Cardiac muscle cell (in vitro differentiated cells and primary cell): ENCODE measurements around the gene INPP5E. TPM values are rescaled to one million over a fixed set of nuclear protein-coding genes. Genes with fewer than 3 reads are reported as not detected.

ENCODE experiments used
- DNase-seq, 2 donors: peaks; one replicate each; pipeline versions ENCODE4 v3.0.0 to v3.0.0-alpha.2; 2010 to 2017; ENCODE audit warnings: low read depth in 1 of 2, low spot score in 1 of 2
- H3K27ac ChIP-seq: fragments of 200-600 bp; sonication (generic); 2 replicates; pipeline ENCODE4 v1.5.1; 2016
- H3K27me3 ChIP-seq: fragments of 200-600 bp; sonication (generic); 2 replicates; pipeline ENCODE4 v1.6.0; 2016; ENCODE audit warnings: control low read depth
- H3K36me3 ChIP-seq: fragments of 200-600 bp; sonication (generic); 2 replicates; pipeline ENCODE4 v1.5.1; 2016; ENCODE audit warnings: control low read depth
- H3K4me1 ChIP-seq: fragments of 200-600 bp; sonication (generic); 2 replicates; pipeline ENCODE4 v1.8.1; 2017; ENCODE audit warnings: low read depth, mild to moderate bottlenecking, mixed run types
- H3K4me3 ChIP-seq: fragments of 200-600 bp; sonication (generic); 2 replicates; pipeline ENCODE4 v1.5.1; 2016; ENCODE audit warnings: mild to moderate bottlenecking
- H3K9me3 ChIP-seq: fragments of 200-600 bp; sonication (generic); 2 replicates; pipeline ENCODE4 v1.5.1; 2017; ENCODE audit warnings: low read depth, mild to moderate bottlenecking, control low read depth
- polyA plus RNA-seq: library from polyadenylated mRNA; unstranded; fragments of >200 nt; fragmentation: Nextera tagmentation; extraction: Ambion mirVana; gene quantifications from 2 replicates; pipeline ENCODE4 v1.2.1, GENCODE V29; 2016
- total RNA-seq: library from RNA; depleted of rRNA; stranded (reverse); fragments of >200 nt; gene quantifications from 2 replicates; pipeline ENCODE4 v1.2.3, GENCODE V29; 2016
- TF ChIP-seq, protein P1 (sequence below): IDR thresholded peaks from 2 replicates; pipeline ENCODE4 v1.5.1; 2012; ENCODE audit warnings: low read depth, mild to moderate bottlenecking, low read length

Gene INPP5E
- total and polyA plus RNA-seq, 2 experiments from 2014 or later, result 14.9 to 26.8 TPM

DNA sequence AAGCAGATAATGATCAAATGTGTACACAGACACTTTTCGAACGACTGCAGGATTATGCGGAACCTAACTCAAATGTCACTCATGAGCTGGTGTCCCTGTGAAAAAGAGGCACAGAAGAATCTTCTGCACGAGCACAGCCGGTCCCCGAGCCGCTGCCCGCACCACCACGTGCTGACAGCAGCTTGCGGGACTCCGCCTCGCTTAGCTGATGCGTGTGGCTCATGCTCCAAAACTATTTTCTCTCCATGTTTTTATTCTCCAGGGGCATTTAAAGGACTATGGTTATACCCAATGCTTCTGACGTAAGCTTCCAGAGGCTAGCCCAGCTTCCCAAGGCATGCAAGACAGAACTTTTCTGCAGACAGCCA lies 33.7 kb upstream of the INPP5E start:
- Histone ChIP-seq H3K9me3 (no peaks in the 10 kb centered on the region), H3K27me3 (no peaks in the 10 kb centered on the region), H3K36me3 (peaks cover 56% of the 10 kb centered on the region), H3K4me3 (no peak overlapping the region), H3K27ac (no peak overlapping the region), H3K4me1 (no peaks in the 10 kb centered on the region)
- no peak for DNase-seq
- TF ChIP-seq, protein P1, sequence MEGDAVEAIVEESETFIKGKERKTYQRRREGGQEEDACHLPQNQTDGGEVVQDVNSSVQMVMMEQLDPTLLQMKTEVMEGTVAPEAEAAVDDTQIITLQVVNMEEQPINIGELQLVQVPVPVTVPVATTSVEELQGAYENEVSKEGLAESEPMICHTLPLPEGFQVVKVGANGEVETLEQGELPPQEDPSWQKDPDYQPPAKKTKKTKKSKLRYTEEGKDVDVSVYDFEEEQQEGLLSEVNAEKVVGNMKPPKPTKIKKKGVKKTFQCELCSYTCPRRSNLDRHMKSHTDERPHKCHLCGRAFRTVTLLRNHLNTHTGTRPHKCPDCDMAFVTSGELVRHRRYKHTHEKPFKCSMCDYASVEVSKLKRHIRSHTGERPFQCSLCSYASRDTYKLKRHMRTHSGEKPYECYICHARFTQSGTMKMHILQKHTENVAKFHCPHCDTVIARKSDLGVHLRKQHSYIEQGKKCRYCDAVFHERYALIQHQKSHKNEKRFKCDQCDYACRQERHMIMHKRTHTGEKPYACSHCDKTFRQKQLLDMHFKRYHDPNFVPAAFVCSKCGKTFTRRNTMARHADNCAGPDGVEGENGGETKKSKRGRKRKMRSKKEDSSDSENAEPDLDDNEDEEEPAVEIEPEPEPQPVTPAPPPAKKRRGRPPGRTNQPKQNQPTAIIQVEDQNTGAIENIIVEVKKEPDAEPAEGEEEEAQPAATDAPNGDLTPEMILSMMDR, result no peak

DNA sequence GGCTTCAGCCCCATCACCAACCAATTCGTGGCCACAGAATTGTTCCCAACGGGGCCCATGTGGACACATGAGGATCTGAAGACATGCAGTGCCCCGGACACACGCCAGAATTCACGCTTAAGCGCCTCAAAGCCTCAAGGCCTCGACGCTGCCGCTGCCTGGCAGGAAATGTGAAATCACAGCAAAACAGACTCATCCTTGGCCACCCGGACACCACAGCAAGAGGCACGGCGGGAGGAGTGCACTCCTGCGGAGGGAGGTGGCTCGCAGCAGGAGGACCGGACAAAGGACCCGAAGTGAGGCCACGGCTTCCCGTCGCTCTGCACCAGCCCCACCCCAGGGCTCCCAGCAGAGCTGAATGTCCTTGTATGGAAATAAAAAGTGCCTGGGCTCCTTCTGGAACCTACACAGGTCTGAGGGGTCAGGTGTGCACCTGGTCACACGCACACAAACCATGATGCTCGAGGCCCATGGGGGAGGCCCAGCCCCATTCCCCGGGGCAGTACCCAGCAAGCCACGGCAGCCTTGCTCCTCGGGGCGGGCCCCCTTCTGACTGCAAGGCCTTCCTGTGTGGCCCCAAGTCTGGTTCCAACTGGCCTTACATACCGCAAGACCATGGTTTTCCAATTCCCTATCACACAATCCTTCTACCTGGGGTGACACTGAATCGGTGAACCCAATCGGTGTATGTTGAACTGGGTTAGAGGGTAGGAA lies 33.2 kb upstream of the INPP5E start:
- H3K9me3 ChIP-seq, result no peaks in the 10 kb centered on the region
- no peak overlapping the region for H3K4me3 ChIP-seq
- no peak overlapping the region for H3K27ac ChIP-seq
- no peaks in the 10 kb centered on the region for H3K27me3 ChIP-seq
- TF ChIP-seq, protein P1, result no peak
- no peaks in the 10 kb centered on the region for H3K4me1 ChIP-seq
- no peak for DNase-seq
- peaks cover 62% of the 10 kb centered on the region for H3K36me3 ChIP-seq

DNA sequence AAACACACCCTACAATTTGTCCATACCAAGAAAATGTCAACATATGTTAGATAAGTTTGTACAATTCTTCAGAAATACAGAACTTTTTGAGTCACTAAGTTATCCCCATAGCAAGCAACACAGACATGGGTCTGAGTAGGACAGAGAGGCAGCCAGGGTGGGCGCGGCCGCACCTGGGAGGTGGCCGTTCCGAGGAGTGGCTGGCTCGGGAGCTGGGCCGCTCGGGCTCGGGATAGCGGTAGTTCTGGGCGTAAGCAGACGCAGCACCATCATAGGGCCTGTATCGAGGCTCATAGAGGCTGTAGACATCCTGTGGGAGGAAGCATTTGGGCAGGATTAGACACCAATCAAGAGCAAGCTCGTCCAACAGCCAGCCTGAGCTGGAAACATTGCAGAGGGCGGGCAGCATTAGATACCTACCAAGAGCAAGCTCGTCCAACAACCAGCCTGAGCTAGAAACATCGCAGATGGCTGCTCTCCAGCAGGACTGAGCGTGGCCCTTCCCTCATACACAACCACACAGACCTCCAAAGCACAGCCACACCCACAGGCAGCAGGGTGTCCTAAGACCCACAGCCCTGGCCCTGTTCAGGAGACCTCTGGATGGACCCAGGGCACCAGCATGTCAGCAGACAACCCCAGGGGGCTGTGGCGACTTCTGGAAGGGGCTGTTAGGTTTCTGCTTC lies 32.3 kb upstream of the INPP5E start:
- H3K9me3 ChIP-seq, result no peaks in the 10 kb centered on the region
- no peak overlapping the region for H3K4me3 ChIP-seq
- H3K27ac ChIP-seq, result no peak overlapping the region
- H3K36me3 ChIP-seq, result peaks cover 65% of the 10 kb centered on the region
- no peaks in the 10 kb centered on the region for H3K27me3 ChIP-seq
- H3K4me1 ChIP-seq, result no peaks in the 10 kb centered on the region
- TF ChIP-seq, protein P1, result no peak
- DNase-seq, result no peak

DNA sequence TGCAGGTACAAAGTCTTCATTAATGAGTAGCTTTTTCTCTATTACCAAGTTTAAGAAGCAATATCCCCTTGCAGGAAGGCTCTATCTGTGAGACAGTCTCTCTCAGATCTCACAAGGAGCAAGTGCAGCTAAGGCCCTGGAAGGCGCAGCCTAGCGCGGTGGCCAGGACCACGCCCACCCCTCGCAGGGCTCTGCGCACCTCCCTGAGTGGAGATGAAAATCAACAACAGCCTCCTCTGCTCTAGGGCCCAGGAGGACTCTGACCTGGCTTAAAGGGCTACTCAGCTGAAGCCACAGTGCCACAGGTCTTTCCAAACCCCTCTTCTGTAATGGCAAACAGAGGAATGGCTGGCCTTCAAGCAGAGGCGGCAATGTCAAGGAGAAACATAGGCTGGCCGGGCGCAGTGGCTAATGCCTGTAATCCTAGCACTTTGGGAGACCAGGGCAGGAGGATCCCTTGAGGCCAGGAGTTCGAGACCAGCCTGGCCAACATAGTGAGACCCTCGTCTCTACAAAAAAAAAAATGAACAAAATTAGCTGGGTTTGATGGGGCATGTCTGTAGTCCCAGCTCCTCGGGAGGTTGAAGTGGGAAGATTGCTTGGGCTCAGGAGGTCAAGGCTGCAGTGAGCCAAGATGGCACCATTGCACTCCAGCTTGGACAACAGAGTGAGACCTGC lies 31.3 kb upstream of the INPP5E start:
- no peak overlapping the region for H3K27ac ChIP-seq
- peaks cover 63% of the 10 kb centered on the region for H3K36me3 ChIP-seq
- TF ChIP-seq, protein P1, result no peak
- H3K27me3 ChIP-seq, result no peaks in the 10 kb centered on the region
- no peak for DNase-seq
- H3K9me3 ChIP-seq, result no peaks in the 10 kb centered on the region
- H3K4me1 ChIP-seq, result no peaks in the 10 kb centered on the region
- H3K4me3 ChIP-seq, result no peak overlapping the region

DNA sequence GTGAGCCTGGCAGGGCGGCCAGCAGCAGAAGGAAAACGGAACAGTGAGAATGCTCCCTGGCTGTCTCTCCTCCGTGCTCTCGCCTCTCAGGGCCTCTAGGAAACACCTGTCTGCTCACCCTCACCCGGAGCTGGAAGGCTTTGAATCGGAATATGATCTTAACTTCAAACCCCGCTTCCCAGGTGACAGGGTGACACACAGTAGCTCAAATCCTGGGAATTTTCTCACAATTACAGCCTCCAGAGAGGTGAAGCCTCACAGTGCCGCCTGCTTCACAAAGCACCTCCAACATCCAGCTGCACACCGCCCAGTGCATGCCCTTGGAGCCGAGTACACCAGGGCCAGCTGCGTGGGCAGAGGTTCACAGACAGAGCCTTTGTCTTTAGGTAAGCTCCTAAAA lies 30.7 kb upstream of the INPP5E start:
- Histone ChIP-seq H3K36me3 (peaks cover 66% of the 10 kb centered on the region), H3K27me3 (no peaks in the 10 kb centered on the region), H3K4me1 (no peaks in the 10 kb centered on the region), H3K4me3 (no peak overlapping the region), H3K27ac (no peak overlapping the region), H3K9me3 (no peaks in the 10 kb centered on the region)
- TF ChIP-seq, protein P1, result no peak
- DNase-seq, result no peak
